A673 (cell line): ENCODE data around the gene SSTR4.

Experiments
- EZH2 ChIP-seq: fragments of 200-600 bp; sonication (generic); IDR thresholded peaks from 2 replicates; pipeline ENCODE4 v1.6.1; 2017; ENCODE audit warnings: borderline replicate concordance, low read depth, mild to moderate bottlenecking, mixed read lengths, antibody characterized with exemption, low read length; ENCODE audit not compliant: poor library complexity, severe bottlenecking
- TF ChIP-seq, protein P1 (sequence below): fragments of 300-800, 200-600 bp; sonication (generic); conservative IDR thresholded peaks from 2 replicates; pipeline ENCODE4 v1.5.1; 2017; ENCODE audit warnings: low read depth, mild to moderate bottlenecking, antibody characterized with exemption, low read length, moderate library complexity, mixed read lengths

DNA sequence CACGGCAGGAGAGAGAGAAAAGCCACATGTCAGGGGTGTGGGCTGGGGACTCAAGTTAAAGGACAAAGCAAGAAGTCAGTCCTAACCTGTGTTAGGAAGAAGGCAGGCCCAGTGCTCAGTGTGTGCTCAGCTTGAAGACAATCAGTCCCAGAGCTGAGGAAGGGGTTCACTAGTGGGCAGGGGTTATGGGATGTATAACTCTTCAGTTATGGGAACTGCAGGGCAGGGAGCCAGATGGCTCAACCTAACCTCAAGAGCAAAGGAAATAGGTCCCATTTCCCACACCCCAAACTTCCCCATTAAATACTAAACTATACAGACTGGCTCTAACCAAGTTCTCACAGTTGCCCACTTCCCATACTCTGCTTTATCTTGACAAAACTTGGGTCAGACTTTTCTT lies 7.4 kb upstream of the SSTR4 start:
- TF ChIP-seq, protein P1, sequence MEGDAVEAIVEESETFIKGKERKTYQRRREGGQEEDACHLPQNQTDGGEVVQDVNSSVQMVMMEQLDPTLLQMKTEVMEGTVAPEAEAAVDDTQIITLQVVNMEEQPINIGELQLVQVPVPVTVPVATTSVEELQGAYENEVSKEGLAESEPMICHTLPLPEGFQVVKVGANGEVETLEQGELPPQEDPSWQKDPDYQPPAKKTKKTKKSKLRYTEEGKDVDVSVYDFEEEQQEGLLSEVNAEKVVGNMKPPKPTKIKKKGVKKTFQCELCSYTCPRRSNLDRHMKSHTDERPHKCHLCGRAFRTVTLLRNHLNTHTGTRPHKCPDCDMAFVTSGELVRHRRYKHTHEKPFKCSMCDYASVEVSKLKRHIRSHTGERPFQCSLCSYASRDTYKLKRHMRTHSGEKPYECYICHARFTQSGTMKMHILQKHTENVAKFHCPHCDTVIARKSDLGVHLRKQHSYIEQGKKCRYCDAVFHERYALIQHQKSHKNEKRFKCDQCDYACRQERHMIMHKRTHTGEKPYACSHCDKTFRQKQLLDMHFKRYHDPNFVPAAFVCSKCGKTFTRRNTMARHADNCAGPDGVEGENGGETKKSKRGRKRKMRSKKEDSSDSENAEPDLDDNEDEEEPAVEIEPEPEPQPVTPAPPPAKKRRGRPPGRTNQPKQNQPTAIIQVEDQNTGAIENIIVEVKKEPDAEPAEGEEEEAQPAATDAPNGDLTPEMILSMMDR: no peak
- no peak for TF ChIP-seq EZH2
